ENCODE results near the gene MXD1. TPM values are rescaled to one million over a fixed set of nuclear protein-coding genes. Genes with fewer than 3 reads are reported as not detected.

Gene MXD1
- total and polyA plus RNA-seq, 2 donors (not counting 3 experiments of a cell fraction or from before 2014, with no cell fraction given) = 6.7 to 10.6 TPM

- H3K9me3 ChIP-seq (replicated peaks; ENCODE audit: control insufficient read depth, insufficient read depth, low read length) = no peaks in the 10 kb centered on the region
- peak; percentile 94 for FAIRE-seq
- no TSS peak for BruUV-seq (replicated peaks)
- H3K4me3 ChIP-seq (replicated peaks in 1 of 3; ENCODE audit: insufficient read depth in 1 of 3, low read depth in 1 of 3, low read length in 3 of 3) = peak overlapping the region in 1 of 3 experiments; percentile 21
- intact Hi-C loops (cut with micrococcal nuclease) (loop anchor here (10.0 kb wide), 1 partner anchor 327 kb away; the partner anchor contains the start of gene TIA1), dilution Hi-C loops (cut with MboI; ENCODE audit: extremely low pct_ligation_motif_present, low sequenced_read_pairs) (no loop called here)
- H2AFZ ChIP-seq (ENCODE audit: low read depth, low read length) = peak overlapping the region; percentile 43
- H4K20me1 ChIP-seq (replicated peaks; ENCODE audit: control insufficient read depth, extremely low read depth, insufficient read depth, low read length) = no peaks in the 10 kb centered on the region
- peaks cover 35% of the 10 kb centered on the region for H3K4me1 ChIP-seq (ENCODE audit: control insufficient read depth, extremely low read depth, insufficient read depth, low read length)
- no peak for TF ChIP-seq MAX (IDR thresholded peaks at IDR 0.05; ENCODE audit: insufficient read depth, insufficient read length)
- peak; percentile 91 for TF ChIP-seq FOS (IDR thresholded peaks at IDR 0.05; ENCODE audit: borderline replicate concordance, insufficient read depth, low read length)
- no peak for TF ChIP-seq EZH2 (IDR thresholded peaks at IDR 0.05; ENCODE audit: borderline replicate concordance, low read depth, low read length, severe bottlenecking)
- TF ChIP-seq JUN (IDR thresholded peaks at IDR 0.05; ENCODE audit: borderline replicate concordance, insufficient read depth, insufficient read length, low read depth) = peak; percentile 91
- no peaks in the 10 kb centered on the region for H3K9me1 ChIP-seq (replicated peaks; ENCODE audit: control insufficient read depth, extremely low read depth, insufficient read depth, low read length)
- peak overlapping the region; percentile 76 for H3K9ac ChIP-seq (replicated peaks; ENCODE audit: extremely low read depth, insufficient read depth, low read length)
- H3K79me2 ChIP-seq (ENCODE audit: control insufficient read depth, insufficient read depth, low read length) = peaks cover 13% of the 10 kb centered on the region
- peaks cover 0 to 5% of the 10 kb centered on the region in 2 experiments for H3K36me3 ChIP-seq (ENCODE audit: control insufficient read depth in 2 of 2, extremely low read depth in 1 of 2, insufficient read depth in 2 of 2, low read length in 2 of 2)
- ChIA-PET POLR2A (interaction anchor here (1.0 kb wide), 1 partner anchor 153 kb away, joined by 3 read pairs; no protein-coding TSS in a partner anchor), CTCF (interaction anchor here (0.6 to 9.2 kb wide), 7 partner anchors 14 to 242 kb away, joined by 3 to 104 read pairs (median 3); no protein-coding TSS in a partner anchor)
- DNase-seq (ENCODE audit: low read depth, low spot score) = peak; percentile 93
- peak overlapping the region; percentile 81 for H3K27ac ChIP-seq (ENCODE audit: insufficient read depth, low read depth, low read length)
- peak overlapping the region; percentile 85 for H3K4me2 ChIP-seq (ENCODE audit: insufficient read depth, low read length)
- no peaks in the 10 kb centered on the region for H3K27me3 ChIP-seq (ENCODE audit: control insufficient read depth in 2 of 2, insufficient read depth in 2 of 2, low read length in 2 of 2)
Measured at GRCh38 chr2:69917852-69918251, 2.9 kb downstream of the MXD1 start.

GRCh38 chr2:69918401-69918800 lies 3.5 kb downstream of the MXD1 start:
- TF ChIP-seq MAX (IDR thresholded peaks at IDR 0.05; ENCODE audit: insufficient read depth, insufficient read length) (no peak), FOS (IDR thresholded peaks at IDR 0.05; ENCODE audit: borderline replicate concordance, insufficient read depth, low read length) (no peak), GATA2 (IDR thresholded peaks at IDR 0.05; ENCODE audit: insufficient read depth, insufficient read length, low read depth, low read length) (no peak), JUN (IDR thresholded peaks at IDR 0.05; ENCODE audit: borderline replicate concordance, insufficient read depth, insufficient read length, low read depth) (no peak)
- Histone ChIP-seq H3K9me3 (replicated peaks; ENCODE audit: control insufficient read depth, insufficient read depth, low read length) (no peaks in the 10 kb centered on the region), H3K4me1 (ENCODE audit: control insufficient read depth, extremely low read depth, insufficient read depth, low read length) (peaks cover 35% of the 10 kb centered on the region), H3K27ac (ENCODE audit: insufficient read depth, low read depth, low read length) (peak overlapping the region; percentile 81), H2AFZ (ENCODE audit: low read depth, low read length) (no peak overlapping the region), H3K36me3 (ENCODE audit: control insufficient read depth in 2 of 2, extremely low read depth in 1 of 2, insufficient read depth in 2 of 2, low read length in 2 of 2) (peaks cover 0 to 9% of the 10 kb centered on the region in 2 experiments), H3K9me1 (replicated peaks; ENCODE audit: control insufficient read depth, extremely low read depth, insufficient read depth, low read length) (no peaks in the 10 kb centered on the region), H3K4me2 (ENCODE audit: insufficient read depth, low read length) (peak overlapping the region; percentile 85), H3K79me2 (ENCODE audit: control insufficient read depth, insufficient read depth, low read length) (peaks cover 13% of the 10 kb centered on the region), H4K20me1 (replicated peaks; ENCODE audit: control insufficient read depth, extremely low read depth, insufficient read depth, low read length) (no peaks in the 10 kb centered on the region), H3K27me3 (ENCODE audit: control insufficient read depth in 2 of 2, insufficient read depth in 2 of 2, low read length in 2 of 2) (no peaks in the 10 kb centered on the region), H3K4me3 (replicated peaks in 1 of 3; ENCODE audit: insufficient read depth in 1 of 3, low read depth in 1 of 3, low read length in 3 of 3) (peak overlapping the region in 1 of 3 experiments; percentile 21), H3K9ac (replicated peaks; ENCODE audit: extremely low read depth, insufficient read depth, low read length) (peak overlapping the region; percentile 76)
- dilution Hi-C loops (cut with MboI; ENCODE audit: extremely low pct_ligation_motif_present, low sequenced_read_pairs) = no loop called here
- DNase-seq (ENCODE audit: low read depth, low spot score) (no peak), FAIRE-seq (no peak)
- POLR2A ChIA-PET = interaction anchor here (1.0 kb wide), 1 partner anchor 152 kb away, joined by 3 read pairs; no protein-coding TSS in a partner anchor
- intact Hi-C loops (cut with micrococcal nuclease) = loop anchor here (10.0 kb wide), 1 partner anchor 326 kb away; the partner anchor contains the start of gene TIA1
- CTCF ChIA-PET = interaction anchor here (0.6 to 9.2 kb wide), 7 partner anchors 13 to 242 kb away, joined by 3 to 104 read pairs (median 3); no protein-coding TSS in a partner anchor
- BruUV-seq (replicated peaks) = no TSS peak

All from endothelial cell of umbilical vein (primary cell).